OCI-LY3 (cell line): ENCODE measurements around the gene ACOX3.

Experiments
- H2AFZ ChIP-seq: fragments of 200-600, 300-600 bp; shearing (Covaris generic); 2 replicates; pipeline ENCODE4 v1.6.0; 2014; ENCODE audit warnings: antibody characterized with exemption, low read depth, low read length
- H3K27ac ChIP-seq: fragments of 200-600, 300-600 bp; sonication (generic); 2 replicates; pipeline ENCODE4 v1.5.1; 2014; ENCODE audit warnings: mild to moderate bottlenecking, low read length, moderate library complexity, mixed read lengths
- H3K27me3 ChIP-seq: fragments of 200-600, 300-600 bp; sonication (generic); 2 replicates; pipeline ENCODE4 v1.6.1; 2014; ENCODE audit warnings: low read depth, low read length, mixed read lengths
- H3K36me3 ChIP-seq: fragments of 200-600, 300-600 bp; sonication (generic); replicated peaks from 2 replicates; pipeline ENCODE3; 2014; ENCODE audit warnings: low read depth, low read length, mixed read lengths
- H3K4me1 ChIP-seq: fragments of 300-600, 200-600 bp; sonication (generic); 2 replicates; pipeline ENCODE4 v1.6.1; 2014; ENCODE audit warnings: low read length, mixed read lengths
- H3K4me2 ChIP-seq: fragments of 200-600, 300-600 bp; sonication (generic); 2 replicates; pipeline ENCODE4 v1.6.1; 2014; ENCODE audit warnings: low read length, mixed read lengths
- H3K4me3 ChIP-seq: fragments of 300-600, 200-600 bp; sonication (generic); 2 replicates; pipeline ENCODE4 v1.5.1; 2014; ENCODE audit warnings: antibody characterized with exemption, mild to moderate bottlenecking, low read length, moderate library complexity
- H3K79me2 ChIP-seq: fragments of 300-600, 200-600 bp; shearing (Covaris generic); 2 replicates; pipeline ENCODE4 v1.6.1; 2014; ENCODE audit warnings: mild to moderate bottlenecking, low read length, mixed read lengths
- H3K9ac ChIP-seq: fragments of 300-600, 200-600 bp; shearing (Covaris generic); 2 replicates; pipeline ENCODE4 v1.6.0; 2014; ENCODE audit warnings: mild to moderate bottlenecking, low read length, moderate library complexity
- H3K9me3 ChIP-seq: fragments of 200-600, 300-600 bp; shearing (Covaris generic); 2 replicates; pipeline ENCODE4 v1.6.1; 2014; ENCODE audit warnings: low read length, mixed read lengths; ENCODE audit not compliant: insufficient read depth
- H4K20me1 ChIP-seq: fragments of 200-600, 300-600 bp; sonication (generic); 2 replicates; pipeline ENCODE4 v1.6.1; 2016; ENCODE audit warnings: low read length, mixed read lengths; ENCODE audit not compliant: insufficient read depth
- CTCF ChIP-seq: fragments of 200-600, 300-600 bp; sonication (generic); IDR thresholded peaks from 2 replicates; pipeline ENCODE4 v1.5.1; 2014; ENCODE audit warnings: antibody characterized with exemption, low read length, low read depth
- EZH2phosphoT487 ChIP-seq: fragments of 200-600 bp; shearing (Covaris generic); IDR thresholded peaks from 2 replicates; pipeline ENCODE4 v1.6.1; 2018; ENCODE audit warnings: antibody characterized with exemption, mixed run types, low read depth

The ACOX3 gene

GRCh38 chr4:8316911-8317351 is 123.6 kb downstream of the ACOX3 start:
- no peak overlapping the region for H3K4me2 ChIP-seq
- no peaks in the 10 kb centered on the region for H3K9me3 ChIP-seq
- no peaks in the 10 kb centered on the region for H3K79me2 ChIP-seq
- H2AFZ ChIP-seq = no peak overlapping the region
- H3K27ac ChIP-seq = no peak overlapping the region
- H4K20me1 ChIP-seq = no peaks in the 10 kb centered on the region
- no peak for TF ChIP-seq CTCF
- no peak for TF ChIP-seq EZH2phosphoT487
- no peaks in the 10 kb centered on the region for H3K4me1 ChIP-seq
- no peak overlapping the region for H3K9ac ChIP-seq
- H3K4me3 ChIP-seq = no peak overlapping the region
- H3K27me3 ChIP-seq = peaks cover 16% of the 10 kb centered on the region
- H3K36me3 ChIP-seq = no peaks in the 10 kb centered on the region
